Measurements from ENCODE around the gene NRAP. TPM values are rescaled to one million over a fixed set of nuclear protein-coding genes. Genes with fewer than 3 reads are reported as not detected.

Gene NRAP
- total RNA-seq, 1 experiment from 2014 or later: not detected

DNA sequence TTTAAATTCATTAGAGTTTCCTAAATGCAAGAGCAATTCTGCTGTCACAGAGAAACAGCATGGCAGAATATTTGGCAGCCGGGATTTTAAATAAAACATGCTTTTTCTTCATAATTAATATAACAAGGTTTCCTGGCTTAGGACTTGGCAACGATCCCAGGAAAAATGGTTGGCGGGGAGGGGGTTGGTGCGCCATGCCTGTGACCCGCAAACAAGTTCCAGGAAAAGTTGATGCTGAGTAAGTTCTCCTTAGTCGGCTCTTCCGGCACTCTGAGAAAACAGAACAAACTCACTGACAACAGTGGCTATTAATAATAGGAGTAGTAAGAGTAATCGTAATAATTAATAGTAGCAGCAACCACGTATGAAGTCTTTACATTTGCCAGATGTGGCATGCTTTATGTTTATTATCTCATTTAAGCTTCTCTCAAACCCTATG lies 106.4 kb downstream of the NRAP start:
- Histone ChIP-seq H3K9me3 (ENCODE audit: insufficient read depth, low read depth) (no peaks in the 10 kb centered on the region), H3K4me2 (no peak overlapping the region), H3K36me3 (ENCODE audit: low read depth) (no peaks in the 10 kb centered on the region), H3K27me3 (ENCODE audit: insufficient read depth, low read depth) (peaks cover 27% of the 10 kb centered on the region; the same call in 1 of the 2 replicates), H4K20me1 (ENCODE audit: insufficient read depth) (no peaks in the 10 kb centered on the region), H3K27ac (no peak overlapping the region), H3K4me1 (replicated peaks; ENCODE audit: insufficient read depth) (no peaks in the 10 kb centered on the region), H2AFZ (no peak overlapping the region), H3K9me2 (ENCODE audit: insufficient read depth) (no peaks in the 10 kb centered on the region), H3K4me3 (no peak overlapping the region), H3F3A (ENCODE audit: insufficient read depth, low read depth) (no peaks in the 10 kb centered on the region), H3K79me2 (ENCODE audit: low read depth) (no peaks in the 10 kb centered on the region)
- TF ChIP-seq, protein P1, sequence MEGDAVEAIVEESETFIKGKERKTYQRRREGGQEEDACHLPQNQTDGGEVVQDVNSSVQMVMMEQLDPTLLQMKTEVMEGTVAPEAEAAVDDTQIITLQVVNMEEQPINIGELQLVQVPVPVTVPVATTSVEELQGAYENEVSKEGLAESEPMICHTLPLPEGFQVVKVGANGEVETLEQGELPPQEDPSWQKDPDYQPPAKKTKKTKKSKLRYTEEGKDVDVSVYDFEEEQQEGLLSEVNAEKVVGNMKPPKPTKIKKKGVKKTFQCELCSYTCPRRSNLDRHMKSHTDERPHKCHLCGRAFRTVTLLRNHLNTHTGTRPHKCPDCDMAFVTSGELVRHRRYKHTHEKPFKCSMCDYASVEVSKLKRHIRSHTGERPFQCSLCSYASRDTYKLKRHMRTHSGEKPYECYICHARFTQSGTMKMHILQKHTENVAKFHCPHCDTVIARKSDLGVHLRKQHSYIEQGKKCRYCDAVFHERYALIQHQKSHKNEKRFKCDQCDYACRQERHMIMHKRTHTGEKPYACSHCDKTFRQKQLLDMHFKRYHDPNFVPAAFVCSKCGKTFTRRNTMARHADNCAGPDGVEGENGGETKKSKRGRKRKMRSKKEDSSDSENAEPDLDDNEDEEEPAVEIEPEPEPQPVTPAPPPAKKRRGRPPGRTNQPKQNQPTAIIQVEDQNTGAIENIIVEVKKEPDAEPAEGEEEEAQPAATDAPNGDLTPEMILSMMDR (conservative IDR thresholded peaks at IDR 0.05): no peak
- no peak for TF ChIP-seq EZH2 (IDR thresholded peaks at IDR 0.05; ENCODE audit: low read depth)
- intact Hi-C loops (cut with micrococcal nuclease; ENCODE audit: unreplicated experiment): no loop called here
- BruUV-seq (replicated peaks): no TSS peak
- ChIA-PET CTCF (no interaction called here), POLR2A (ENCODE audit: unreplicated experiment) (no interaction called here)
- DNase-seq: no peak

DNA sequence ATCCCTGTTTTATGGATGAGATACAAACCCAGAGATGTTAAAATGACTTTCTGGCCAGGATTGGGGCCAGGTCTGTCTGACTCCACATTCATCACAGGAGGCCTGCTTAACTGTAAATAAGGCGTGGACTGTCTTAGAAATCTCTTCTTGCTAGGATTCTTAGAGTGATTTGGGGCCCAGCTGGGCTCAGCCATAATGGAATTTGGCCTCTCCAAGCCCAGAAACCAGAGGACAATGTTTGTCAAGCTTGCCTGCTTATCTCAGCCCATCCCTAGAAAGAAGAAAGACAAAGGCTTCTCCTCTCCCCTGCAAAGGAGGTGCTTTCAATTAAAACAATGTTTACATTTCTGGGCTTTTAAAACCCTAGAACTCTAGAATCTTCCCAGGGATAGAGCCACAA lies 108.1 kb downstream of the NRAP start:
- H3K4me3 ChIP-seq: no peak overlapping the region
- TF ChIP-seq, protein P1 (conservative IDR thresholded peaks at IDR 0.05): no peak
- TF ChIP-seq EZH2 (IDR thresholded peaks at IDR 0.05; ENCODE audit: low read depth): no peak
- H3K27me3 ChIP-seq (ENCODE audit: insufficient read depth, low read depth): peaks cover 27% of the 10 kb centered on the region; the same call in 1 of the 2 replicates
- H4K20me1 ChIP-seq (ENCODE audit: insufficient read depth): no peaks in the 10 kb centered on the region
- no peaks in the 10 kb centered on the region for H3K9me2 ChIP-seq (ENCODE audit: insufficient read depth)
- H2AFZ ChIP-seq: no peak overlapping the region
- ChIA-PET CTCF (no interaction called here), POLR2A (ENCODE audit: unreplicated experiment) (no interaction called here)
- DNase-seq: no peak
- intact Hi-C loops (cut with micrococcal nuclease; ENCODE audit: unreplicated experiment): no loop called here
- no peaks in the 10 kb centered on the region for H3F3A ChIP-seq (ENCODE audit: insufficient read depth, low read depth)
- H3K36me3 ChIP-seq (ENCODE audit: low read depth): no peaks in the 10 kb centered on the region
- no peaks in the 10 kb centered on the region for H3K79me2 ChIP-seq (ENCODE audit: low read depth)
- H3K4me2 ChIP-seq: no peak overlapping the region
- no peak overlapping the region for H3K27ac ChIP-seq
- no peaks in the 10 kb centered on the region for H3K4me1 ChIP-seq (replicated peaks; ENCODE audit: insufficient read depth)
- H3K9me3 ChIP-seq (ENCODE audit: insufficient read depth, low read depth): no peaks in the 10 kb centered on the region
- no TSS peak for BruUV-seq (replicated peaks)

DNA sequence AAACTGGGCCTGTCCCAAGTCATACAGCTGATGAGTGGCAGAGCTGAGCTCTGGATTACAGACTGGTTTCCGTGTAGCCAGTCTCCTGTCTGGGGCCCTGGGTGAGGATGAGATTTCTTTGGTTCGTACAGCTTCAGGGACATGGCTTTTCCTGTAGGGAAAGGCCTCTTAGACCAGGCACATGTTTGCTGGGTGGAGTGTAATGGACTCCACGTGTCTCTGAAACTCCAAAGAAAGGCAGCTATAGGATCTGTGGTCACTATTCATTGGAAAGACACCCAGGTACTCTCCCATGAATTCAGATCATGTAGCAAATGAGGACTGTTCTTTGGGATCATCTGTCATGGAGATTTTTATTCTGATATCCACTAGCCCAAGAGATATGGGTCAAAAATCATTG lies 108.6 kb downstream of the NRAP start:
- BruUV-seq (replicated peaks): no TSS peak
- H2AFZ ChIP-seq: no peak overlapping the region
- intact Hi-C loops (cut with micrococcal nuclease; ENCODE audit: unreplicated experiment): no loop called here
- no peak overlapping the region for H3K4me2 ChIP-seq
- CTCF ChIA-PET: no interaction called here
- no peaks in the 10 kb centered on the region for H3F3A ChIP-seq (ENCODE audit: insufficient read depth, low read depth)
- H3K27me3 ChIP-seq (ENCODE audit: insufficient read depth, low read depth): peaks cover 27% of the 10 kb centered on the region; the same call in 1 of the 2 replicates
- TF ChIP-seq, protein P1 (conservative IDR thresholded peaks at IDR 0.05): no peak
- no peak for TF ChIP-seq EZH2 (IDR thresholded peaks at IDR 0.05; ENCODE audit: low read depth)
- no peaks in the 10 kb centered on the region for H3K9me3 ChIP-seq (ENCODE audit: insufficient read depth, low read depth)
- H3K4me1 ChIP-seq (replicated peaks; ENCODE audit: insufficient read depth): no peaks in the 10 kb centered on the region
- no peak overlapping the region for H3K27ac ChIP-seq
- H3K36me3 ChIP-seq (ENCODE audit: low read depth): no peaks in the 10 kb centered on the region
- POLR2A ChIA-PET (ENCODE audit: unreplicated experiment): no interaction called here
- H4K20me1 ChIP-seq (ENCODE audit: insufficient read depth): no peaks in the 10 kb centered on the region
- no peaks in the 10 kb centered on the region for H3K79me2 ChIP-seq (ENCODE audit: low read depth)
- no peak for DNase-seq
- no peak overlapping the region for H3K4me3 ChIP-seq
- no peaks in the 10 kb centered on the region for H3K9me2 ChIP-seq (ENCODE audit: insufficient read depth)
